Esophagus (tissue), 2 donors: Measurements from ENCODE around the gene LIG4. TPM values are rescaled to one million over a fixed set of nuclear protein-coding genes. Genes with fewer than 3 reads are reported as not detected.
A peak's percentile ranks its signal among the peaks of the same experiment; 100 is the strongest.

ENCODE experiments used
- H3K27ac ChIP-seq, 2 donors: one replicate each; pipeline ENCODE4 v1.5.1; 2013; ENCODE audit warnings: low read depth in 2 of 2, mild to moderate bottlenecking in 2 of 2, inconsistent platforms in 1 of 2, low read length in 1 of 2, moderate library complexity in 1 of 2
- H3K27me3 ChIP-seq, 2 donors: one replicate each; pipeline ENCODE4 v1.6.1; 2013; ENCODE audit warnings: low read length in 2 of 2, control low read depth in 1 of 2, mild to moderate bottlenecking in 1 of 2; ENCODE audit not compliant: insufficient read depth in 2 of 2, control insufficient read depth in 1 of 2
- H3K36me3 ChIP-seq, 2 donors: one replicate each; pipeline ENCODE4 v1.6.1; 2013; ENCODE audit warnings: low read length in 1 of 2; ENCODE audit not compliant: control insufficient read depth in 2 of 2, insufficient read depth in 2 of 2
- H3K4me1 ChIP-seq, 2 donors: one replicate each; pipeline ENCODE4 v1.6.1; 2013; ENCODE audit warnings: low read length in 1 of 2; ENCODE audit not compliant: control insufficient read depth in 2 of 2, insufficient read depth in 2 of 2
- H3K4me3 ChIP-seq, 2 donors: one replicate each; pipeline ENCODE4 v1.5.1; 2013; ENCODE audit warnings: low read length in 2 of 2, mild to moderate bottlenecking in 2 of 2, low read depth in 1 of 2, moderate library complexity in 1 of 2
- H3K9me3 ChIP-seq, 2 donors: one replicate each; pipeline ENCODE4 v1.6.1; 2013; ENCODE audit warnings: mild to moderate bottlenecking in 2 of 2, low read depth in 1 of 2, low read length in 1 of 2, moderate library complexity in 1 of 2; ENCODE audit not compliant: control insufficient read depth in 2 of 2, insufficient read depth in 1 of 2
- WGBS, 2 donors: extraction: QIAGEN DNeasy Blood & Tissue Kit; methylation state at CpG; one replicate each; pipeline ENCODE4 v1.1.7; 2013; 5-methylcytosine and 5-hydroxymethylcytosine counted together
- polyA plus RNA-seq, 2 donors: library from polyadenylated mRNA; stranded (reverse); fragments of 200-250 nt; gene quantifications; one replicate each; pipeline ENCODE4 v1.2.3, GENCODE V29; 2013
- donor health status: healthy with polysubstance abuse.
- donor health status: Bipolar disorder and iron deficiency.

Gene LIG4
- polyA plus RNA-seq: 1 to 10 TPM; 3.3 to 5.2 TPM

GRCh38 chr13:108215436-108215835 lies at the start of gene LIG4:
Gene LIG4 (minus strand): TSS chr13:108215536. CDS start chr13:108211268, 4,268 bp downstream.
- Histone ChIP-seq H3K4me3 (peak within 1 kb of the TSS; percentile 43 to 53), H3K36me3 (no peaks in the 10 kb centered on the region), H3K27me3 (no peaks in the 10 kb centered on the region), H3K27ac (peak within 1 kb of the TSS in 1 of 2 donors; percentile 52), H3K4me1 (peaks cover 0 to 8% of the 10 kb centered on the region in 2 donors), H3K9me3 (no peaks in the 10 kb centered on the region)
- WGBS, 2 donors: 0% methylated on average over 17 to 26 of the region's 26 CpGs

GRCh38 chr13:108263621-108264355 lies 48.5 kb upstream of the LIG4 start:
- Histone ChIP-seq H3K4me3 (no peak overlapping the region), H3K36me3 (no peaks in the 10 kb centered on the region), H3K27ac (no peak overlapping the region), H3K27me3 (no peaks in the 10 kb centered on the region), H3K9me3 (no peaks in the 10 kb centered on the region), H3K4me1 (peaks cover 0 to 2% of the 10 kb centered on the region in 2 donors)
- 90 to 91% methylated on average over 9 of the region's 9 CpGs for WGBS, 2 donors

DNA sequence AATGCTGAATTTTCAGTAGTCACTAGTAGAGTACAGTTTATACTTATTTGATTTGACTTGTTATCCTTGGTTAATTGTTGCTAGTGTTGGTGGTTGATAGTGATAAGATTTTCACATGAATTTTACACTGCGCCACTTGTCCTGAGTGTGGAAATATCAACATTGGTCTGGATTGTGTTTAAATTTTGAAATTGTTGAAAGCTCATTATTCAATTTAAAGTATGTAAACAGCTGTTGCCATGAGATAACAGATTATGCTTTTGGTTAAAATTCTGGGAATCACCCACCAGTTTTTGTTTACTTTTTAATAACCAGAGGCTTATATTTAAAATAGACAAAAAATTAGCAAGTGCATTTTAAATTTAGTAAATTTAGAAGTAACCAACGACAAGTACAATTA lies 41.9 kb upstream of the LIG4 start:
- Histone ChIP-seq H3K4me1 (no peaks in the 10 kb centered on the region), H3K4me3 (no peak overlapping the region), H3K27me3 (no peaks in the 10 kb centered on the region), H3K9me3 (no peaks in the 10 kb centered on the region), H3K36me3 (no peaks in the 10 kb centered on the region), H3K27ac (no peak overlapping the region)
- 53 to 68% methylated on average over 2 of the region's 2 CpGs for WGBS, 2 donors

- 66 to 69% methylated on average over 4 of the region's 4 CpGs for WGBS, 2 donors
- Histone ChIP-seq H3K27ac (no peak overlapping the region), H3K27me3 (no peaks in the 10 kb centered on the region), H3K36me3 (no peaks in the 10 kb centered on the region), H3K4me1 (no peaks in the 10 kb centered on the region), H3K9me3 (no peaks in the 10 kb centered on the region), H3K4me3 (no peak overlapping the region)
These were observed 33.8 kb upstream of the LIG4 start for GRCh38 chr13:108249150-108249549.

DNA sequence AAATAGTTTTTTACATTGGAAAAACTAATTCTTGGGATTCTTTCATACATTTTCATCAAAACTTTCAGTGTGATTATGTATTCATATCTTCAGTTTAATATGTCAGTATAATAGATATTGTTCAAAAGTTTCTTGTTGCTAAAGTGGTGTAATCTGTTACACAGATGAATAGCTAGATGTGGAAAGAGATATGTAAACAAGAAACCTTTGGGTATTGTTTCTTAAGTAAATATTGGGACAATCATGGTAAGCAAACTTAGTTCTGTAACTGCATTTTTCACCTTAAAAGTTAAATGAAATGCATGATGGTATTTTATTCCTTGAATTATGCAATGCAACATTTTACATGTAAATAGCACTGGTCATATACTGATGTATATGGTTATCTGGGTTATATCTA lies 15.0 kb upstream of the LIG4 start:
- Histone ChIP-seq H3K9me3 (no peaks in the 10 kb centered on the region), H3K4me3 (no peak overlapping the region), H3K27ac (no peak overlapping the region), H3K4me1 (no peaks in the 10 kb centered on the region), H3K27me3 (no peaks in the 10 kb centered on the region), H3K36me3 (no peaks in the 10 kb centered on the region)

GRCh38 chr13:108227651-108228272 lies 12.4 kb upstream of the LIG4 start:
- no peaks in the 10 kb centered on the region for H3K36me3 ChIP-seq
- WGBS, 2 donors: 84 to 88% methylated on average over 1 of the region's 1 CpG
- H3K9me3 ChIP-seq: no peaks in the 10 kb centered on the region
- no peak overlapping the region for H3K27ac ChIP-seq
- H3K4me1 ChIP-seq: no peaks in the 10 kb centered on the region
- no peak overlapping the region for H3K4me3 ChIP-seq
- no peaks in the 10 kb centered on the region for H3K27me3 ChIP-seq

DNA sequence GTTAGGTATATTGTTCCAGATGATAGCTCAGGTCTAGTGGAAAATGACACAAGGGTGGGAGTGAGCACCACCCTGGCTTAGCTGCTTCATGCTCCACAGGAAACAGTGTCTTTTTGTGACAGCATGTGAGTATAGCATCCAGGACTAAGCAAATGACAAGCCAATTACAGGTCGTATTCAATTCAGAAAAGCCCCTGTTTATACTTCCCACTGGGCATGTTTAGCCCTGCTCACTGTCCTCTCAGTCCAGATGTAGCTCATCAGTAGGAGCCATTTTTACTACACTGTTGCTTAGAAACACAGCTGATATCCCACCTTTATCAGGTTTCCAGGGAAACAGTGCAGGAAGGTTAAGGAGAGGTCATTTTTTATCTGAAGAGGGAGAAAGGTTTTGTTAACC lies 10.8 kb upstream of the LIG4 start:
- 10 to 14% methylated on average over 1 of the region's 1 CpG for WGBS, 2 donors
- H3K27ac ChIP-seq: no peak overlapping the region

GRCh38 chr13:108225440-108225839 lies 10.1 kb upstream of the LIG4 start:
- H3K27ac ChIP-seq: no peak overlapping the region
- no peaks in the 10 kb centered on the region for H3K36me3 ChIP-seq
- 66 to 75% methylated on average over 1 of the region's 1 CpG for WGBS, 2 donors
- H3K4me1 ChIP-seq: no peaks in the 10 kb centered on the region
- no peaks in the 10 kb centered on the region for H3K27me3 ChIP-seq
- H3K9me3 ChIP-seq: no peaks in the 10 kb centered on the region
- no peak overlapping the region for H3K4me3 ChIP-seq

More for the DNA sequence above, 10.8 kb upstream of the LIG4 start:
- no peaks in the 10 kb centered on the region for H3K4me1 ChIP-seq
- no peaks in the 10 kb centered on the region for H3K36me3 ChIP-seq
- no peaks in the 10 kb centered on the region for H3K27me3 ChIP-seq
- no peak overlapping the region for H3K4me3 ChIP-seq
- H3K9me3 ChIP-seq: no peaks in the 10 kb centered on the region

DNA sequence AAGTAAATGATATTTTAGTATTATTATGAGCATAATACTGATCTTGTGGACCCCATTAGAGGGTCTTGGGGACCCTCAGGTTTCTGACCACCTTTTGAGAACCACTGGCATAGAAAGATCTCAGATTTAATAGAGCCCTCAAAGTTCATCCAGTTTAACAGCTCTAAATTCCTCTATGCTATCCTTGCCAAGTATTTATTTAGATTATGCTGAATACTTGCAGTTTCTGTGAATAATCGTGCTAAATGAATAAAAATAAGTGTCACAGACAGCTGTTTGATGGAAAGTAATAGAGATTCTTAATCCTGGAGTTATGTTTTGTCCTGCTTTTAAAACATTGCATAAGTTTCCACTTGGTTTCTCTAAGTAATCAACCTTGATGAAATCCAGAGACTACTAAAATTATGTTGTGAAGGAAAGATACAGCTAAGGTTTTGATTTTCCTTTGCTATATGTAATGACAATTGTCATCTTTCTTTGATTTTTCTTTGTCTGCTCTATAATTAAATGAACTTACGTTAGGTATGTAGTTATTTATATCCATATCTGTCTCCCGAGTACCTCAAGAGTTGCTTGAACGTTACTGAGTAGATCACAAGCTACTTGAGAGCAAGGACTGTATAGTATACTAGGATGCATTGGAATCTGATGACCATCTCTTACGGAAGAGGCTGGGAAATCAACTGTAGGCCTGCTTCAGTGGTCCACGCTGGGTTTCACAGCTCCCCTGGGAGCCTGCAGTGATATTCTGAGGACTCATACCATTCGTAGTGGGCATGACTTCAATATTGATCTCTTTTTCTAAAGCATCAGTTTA lies 8.6 kb upstream of the LIG4 start:
- H3K36me3 ChIP-seq: no peaks in the 10 kb centered on the region
- H3K9me3 ChIP-seq: no peaks in the 10 kb centered on the region
- no peak overlapping the region for H3K27ac ChIP-seq
- 72 to 74% methylated on average over 7 of the region's 7 CpGs for WGBS, 2 donors
- H3K4me1 ChIP-seq: peaks cover 0 to 5% of the 10 kb centered on the region in 2 donors
- H3K27me3 ChIP-seq: no peaks in the 10 kb centered on the region
- no peak overlapping the region for H3K4me3 ChIP-seq
